ENCODE data around the gene MPDU1.

DNA sequence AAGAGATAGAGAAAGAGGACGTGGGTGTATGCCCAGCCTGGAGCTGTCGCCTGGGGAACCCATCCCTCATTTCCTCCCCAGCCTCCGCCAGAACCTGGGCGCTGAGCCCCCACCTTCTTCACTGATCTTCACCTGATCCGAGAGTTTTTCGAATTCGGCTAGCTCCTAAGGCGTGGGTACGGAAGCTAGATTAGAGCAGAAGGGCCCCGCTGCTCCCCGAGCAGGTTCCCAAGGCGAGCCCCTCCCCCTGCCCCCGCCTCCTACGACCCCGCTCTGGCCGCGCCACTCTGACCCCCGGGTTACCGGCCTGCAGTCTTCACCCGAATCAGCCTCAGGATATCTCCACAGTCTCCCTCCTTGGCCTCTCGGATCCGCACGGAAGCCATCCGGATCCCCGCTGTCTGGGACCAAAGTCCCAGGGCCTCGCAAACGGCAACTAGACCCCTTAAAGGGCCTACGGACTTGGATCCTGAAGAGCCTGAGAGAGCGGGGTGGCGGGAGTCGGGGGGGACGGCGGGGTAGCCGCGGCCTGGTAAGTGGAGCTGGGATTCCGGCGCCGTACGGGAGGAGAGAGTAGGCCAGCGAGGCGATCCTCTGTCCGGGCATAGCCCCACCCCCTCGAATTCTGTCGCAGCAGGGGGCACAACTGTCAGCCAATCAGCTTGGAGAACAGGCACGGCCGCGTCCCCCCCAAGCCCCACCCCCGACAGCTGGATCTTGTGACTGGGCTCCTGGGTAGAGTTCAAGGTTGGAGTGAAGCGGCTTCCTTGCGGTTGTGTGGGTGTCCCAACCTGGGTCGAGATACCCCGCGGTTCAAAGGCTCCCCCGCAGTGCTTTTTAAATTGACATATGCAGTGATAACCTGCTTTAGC is 43.8 kb downstream of the MPDU1 start, which contains the start of gene SAT2:
- TF ChIP-seq, protein P1, sequence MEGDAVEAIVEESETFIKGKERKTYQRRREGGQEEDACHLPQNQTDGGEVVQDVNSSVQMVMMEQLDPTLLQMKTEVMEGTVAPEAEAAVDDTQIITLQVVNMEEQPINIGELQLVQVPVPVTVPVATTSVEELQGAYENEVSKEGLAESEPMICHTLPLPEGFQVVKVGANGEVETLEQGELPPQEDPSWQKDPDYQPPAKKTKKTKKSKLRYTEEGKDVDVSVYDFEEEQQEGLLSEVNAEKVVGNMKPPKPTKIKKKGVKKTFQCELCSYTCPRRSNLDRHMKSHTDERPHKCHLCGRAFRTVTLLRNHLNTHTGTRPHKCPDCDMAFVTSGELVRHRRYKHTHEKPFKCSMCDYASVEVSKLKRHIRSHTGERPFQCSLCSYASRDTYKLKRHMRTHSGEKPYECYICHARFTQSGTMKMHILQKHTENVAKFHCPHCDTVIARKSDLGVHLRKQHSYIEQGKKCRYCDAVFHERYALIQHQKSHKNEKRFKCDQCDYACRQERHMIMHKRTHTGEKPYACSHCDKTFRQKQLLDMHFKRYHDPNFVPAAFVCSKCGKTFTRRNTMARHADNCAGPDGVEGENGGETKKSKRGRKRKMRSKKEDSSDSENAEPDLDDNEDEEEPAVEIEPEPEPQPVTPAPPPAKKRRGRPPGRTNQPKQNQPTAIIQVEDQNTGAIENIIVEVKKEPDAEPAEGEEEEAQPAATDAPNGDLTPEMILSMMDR (IDR thresholded peaks at IDR 0.05) = no peak
- TF ChIP-seq POLR2A (IDR thresholded peaks at IDR 0.05) = peak in 1 of 2 donors; percentile 43

Measured in lower leg skin (tissue), 3 donors.